Transverse colon (tissue), 4 donors: Measurements from ENCODE around the gene RPL29.

Experiments
- EP300 ChIP-seq: sonication (generic); formaldehyde crosslinking; IDR thresholded peaks from one replicate; pipeline ENCODE4 v1.6.1; 2017; ENCODE audit warnings: antibody characterized with exemption, low read depth
- POLR2AphosphoS5 ChIP-seq, 3 donors: sonication (generic); formaldehyde crosslinking; IDR thresholded peaks; one replicate each; pipeline ENCODE4 v1.6.1; 2016; ENCODE audit warnings: antibody characterized with exemption in 3 of 3
- TF ChIP-seq, protein P1 (sequence below), 5 experiments: fragments of 200-600 bp in 3 of 5; fragments of 450-650 bp in 2 of 5; sonication (generic) in 3 of 5; IDR thresholded peaks; 1 replicate in 2 of 5; 2 replicates in 3 of 5; pipeline ENCODE4 v1.5.1; 2016 to 2017; ENCODE audit warnings: antibody characterized with exemption in 5 of 5, inconsistent platforms in 3 of 5, mild to moderate bottlenecking in 2 of 5, moderate library complexity in 1 of 5

DNA sequence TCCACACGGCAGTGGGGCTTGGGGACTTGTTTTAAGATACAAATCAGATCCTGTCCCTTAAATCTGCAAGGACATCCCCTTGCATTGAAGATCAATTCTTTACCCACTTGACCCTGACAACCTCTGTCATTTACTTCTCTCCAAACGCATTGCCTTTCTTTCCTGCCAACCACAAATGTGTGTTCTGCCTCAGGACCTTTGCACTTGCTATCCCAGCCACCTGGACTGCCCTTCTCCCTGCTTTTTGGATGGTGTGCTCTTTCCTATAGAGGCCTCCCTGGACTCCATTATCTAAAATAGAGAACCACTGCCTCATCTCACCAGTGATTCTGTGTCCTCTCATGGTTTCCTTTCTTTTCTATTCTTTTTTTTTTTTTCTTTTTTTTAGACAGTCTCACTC is 1.5 kb upstream of the RPL29 start:
- TF ChIP-seq POLR2AphosphoS5 (IDR thresholded peaks at IDR 0.05), result no peak
- TF ChIP-seq, protein P1, sequence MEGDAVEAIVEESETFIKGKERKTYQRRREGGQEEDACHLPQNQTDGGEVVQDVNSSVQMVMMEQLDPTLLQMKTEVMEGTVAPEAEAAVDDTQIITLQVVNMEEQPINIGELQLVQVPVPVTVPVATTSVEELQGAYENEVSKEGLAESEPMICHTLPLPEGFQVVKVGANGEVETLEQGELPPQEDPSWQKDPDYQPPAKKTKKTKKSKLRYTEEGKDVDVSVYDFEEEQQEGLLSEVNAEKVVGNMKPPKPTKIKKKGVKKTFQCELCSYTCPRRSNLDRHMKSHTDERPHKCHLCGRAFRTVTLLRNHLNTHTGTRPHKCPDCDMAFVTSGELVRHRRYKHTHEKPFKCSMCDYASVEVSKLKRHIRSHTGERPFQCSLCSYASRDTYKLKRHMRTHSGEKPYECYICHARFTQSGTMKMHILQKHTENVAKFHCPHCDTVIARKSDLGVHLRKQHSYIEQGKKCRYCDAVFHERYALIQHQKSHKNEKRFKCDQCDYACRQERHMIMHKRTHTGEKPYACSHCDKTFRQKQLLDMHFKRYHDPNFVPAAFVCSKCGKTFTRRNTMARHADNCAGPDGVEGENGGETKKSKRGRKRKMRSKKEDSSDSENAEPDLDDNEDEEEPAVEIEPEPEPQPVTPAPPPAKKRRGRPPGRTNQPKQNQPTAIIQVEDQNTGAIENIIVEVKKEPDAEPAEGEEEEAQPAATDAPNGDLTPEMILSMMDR (IDR thresholded peaks at IDR 0.05), result no peak
- no peak for TF ChIP-seq EP300
